ENCODE data around the gene ALCAM.

- no peak for TF ChIP-seq POLR2A (IDR thresholded peaks at IDR 0.05; ENCODE audit: low read length)
- no peak for TF ChIP-seq GATA1 (IDR thresholded peaks at IDR 0.05; ENCODE audit: low read depth, low read length)
Measured at GRCh38 chr3:105599350-105599749, 232.6 kb downstream of the ALCAM start.

Measured in erythroblast (primary cell).